GM12878 (cell line): ENCODE measurements around the gene MOCOS.

ENCODE experiments used
- BACH1 ChIP-seq: fragments of 450-650 bp; IDR thresholded peaks from 2 replicates; pipeline ENCODE4 v1.6.1; 2017; ENCODE audit warnings: mild to moderate bottlenecking, borderline replicate concordance
- CHD4 ChIP-seq: fragments of 200-600 bp; sonication (generic); IDR thresholded peaks from 2 replicates; pipeline ENCODE4 v1.6.1; 2016; ENCODE audit warnings: mild to moderate bottlenecking
- CREB1 ChIP-seq: IDR thresholded peaks from 2 replicates; pipeline ENCODE4 v1.6.1; 2012; ENCODE audit warnings: low read depth, mild to moderate bottlenecking, inconsistent platforms
- JUND ChIP-seq: IDR thresholded peaks from 2 replicates; pipeline ENCODE4 v1.6.1; 2012; ENCODE audit warnings: low read depth, mild to moderate bottlenecking, low read length, improper control_type of control experiment, moderate library complexity
- LARP7 ChIP-seq: fragments of 450-650 bp; IDR thresholded peaks from 2 replicates; pipeline ENCODE4 v1.6.1; 2017; ENCODE audit warnings: mild to moderate bottlenecking
- MTA3 ChIP-seq: IDR thresholded peaks from 2 replicates; pipeline ENCODE4 v1.6.1; 2012; ENCODE audit warnings: low read length, inconsistent platforms, borderline replicate concordance
- POLR2A ChIP-seq: IDR thresholded peaks from 2 replicates; pipeline ENCODE4 v1.6.1; 2011; ENCODE audit warnings: low read depth, mild to moderate bottlenecking, low read length
- POLR2AphosphoS5 ChIP-seq: IDR thresholded peaks from 2 replicates; pipeline ENCODE4 v1.6.1; 2011; ENCODE audit warnings: mild to moderate bottlenecking, low read length, inconsistent platforms
- SIN3A ChIP-seq: IDR thresholded peaks from 2 replicates; pipeline ENCODE4 v1.6.1; 2012; ENCODE audit warnings: low read depth, low read length, improper control_type of control experiment
- ZNF274 ChIP-seq: IDR thresholded peaks from one replicate; pipeline ENCODE4 v1.8.0; 2011; ENCODE audit not compliant: insufficient read length, insufficient read depth
- ZNF622 ChIP-seq: fragments of 450-650 bp; IDR thresholded peaks from 2 replicates; pipeline ENCODE4 v1.6.1; 2017; ENCODE audit warnings: mild to moderate bottlenecking, inconsistent platforms
- TF ChIP-seq, protein P1 (sequence below), 3 experiments: IDR thresholded peaks in 2 of 3; conservative IDR thresholded peaks in 1 of 3; 2 replicates each; pipeline ENCODE4 v1.5.1; 2011; ENCODE audit warnings: low read depth in 3 of 3, low read length in 3 of 3, mild to moderate bottlenecking in 3 of 3, control low read depth in 2 of 3, moderate library complexity in 2 of 3, inconsistent platforms in 1 of 3, mixed read lengths in 1 of 3; ENCODE audit not compliant: control insufficient read depth in 2 of 3, insufficient read depth in 1 of 3; ENCODE audit errors: extremely low read depth in 1 of 3
- TF ChIP-seq, protein P2 (sequence below): IDR thresholded peaks from 2 replicates; pipeline ENCODE4 v1.6.1; 2012; ENCODE audit warnings: low read depth, low read length, improper control_type of control experiment
- TF ChIP-seq, protein P3 (sequence below): IDR thresholded peaks from 2 replicates; pipeline ENCODE4 v1.6.1; 2012; ENCODE audit warnings: low read depth, low read length, improper control_type of control experiment

DNA sequence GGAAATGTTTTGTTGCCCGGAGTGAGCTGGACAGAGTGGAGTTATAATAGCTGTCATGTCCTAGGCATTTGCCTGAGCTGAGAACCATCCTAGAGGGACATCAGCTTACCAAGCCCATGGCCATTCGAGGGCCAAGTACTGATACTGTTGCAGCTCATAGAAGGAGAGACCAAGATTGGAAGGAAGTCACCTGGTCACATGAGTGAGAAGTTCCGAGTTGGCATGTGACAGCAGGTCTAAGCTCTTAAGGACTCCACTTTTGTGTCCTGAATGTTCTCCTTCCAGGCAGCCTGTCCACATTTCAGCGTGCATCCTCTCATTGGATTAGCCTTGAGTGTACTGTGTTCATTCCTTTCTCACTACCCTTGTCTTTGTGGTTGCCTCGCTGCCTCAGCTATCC lies 114.6 kb downstream of the MOCOS start:
- no peak for TF ChIP-seq SIN3A
- TF ChIP-seq ZNF274 = no peak
- TF ChIP-seq POLR2A = no peak
- TF ChIP-seq, protein P1, sequence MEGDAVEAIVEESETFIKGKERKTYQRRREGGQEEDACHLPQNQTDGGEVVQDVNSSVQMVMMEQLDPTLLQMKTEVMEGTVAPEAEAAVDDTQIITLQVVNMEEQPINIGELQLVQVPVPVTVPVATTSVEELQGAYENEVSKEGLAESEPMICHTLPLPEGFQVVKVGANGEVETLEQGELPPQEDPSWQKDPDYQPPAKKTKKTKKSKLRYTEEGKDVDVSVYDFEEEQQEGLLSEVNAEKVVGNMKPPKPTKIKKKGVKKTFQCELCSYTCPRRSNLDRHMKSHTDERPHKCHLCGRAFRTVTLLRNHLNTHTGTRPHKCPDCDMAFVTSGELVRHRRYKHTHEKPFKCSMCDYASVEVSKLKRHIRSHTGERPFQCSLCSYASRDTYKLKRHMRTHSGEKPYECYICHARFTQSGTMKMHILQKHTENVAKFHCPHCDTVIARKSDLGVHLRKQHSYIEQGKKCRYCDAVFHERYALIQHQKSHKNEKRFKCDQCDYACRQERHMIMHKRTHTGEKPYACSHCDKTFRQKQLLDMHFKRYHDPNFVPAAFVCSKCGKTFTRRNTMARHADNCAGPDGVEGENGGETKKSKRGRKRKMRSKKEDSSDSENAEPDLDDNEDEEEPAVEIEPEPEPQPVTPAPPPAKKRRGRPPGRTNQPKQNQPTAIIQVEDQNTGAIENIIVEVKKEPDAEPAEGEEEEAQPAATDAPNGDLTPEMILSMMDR (IDR thresholded peaks at IDR 0.05 in 2 of 3, conservative IDR thresholded peaks at IDR 0.05 in 1 of 3; ENCODE audit: control insufficient read depth in 2 of 3, extremely low read depth in 1 of 3, insufficient read depth in 1 of 3, low read depth in 3 of 3, low read length in 3 of 3) = no peak
- TF ChIP-seq, protein P2, sequence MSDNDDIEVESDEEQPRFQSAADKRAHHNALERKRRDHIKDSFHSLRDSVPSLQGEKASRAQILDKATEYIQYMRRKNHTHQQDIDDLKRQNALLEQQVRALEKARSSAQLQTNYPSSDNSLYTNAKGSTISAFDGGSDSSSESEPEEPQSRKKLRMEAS = no peak
- no peak for TF ChIP-seq JUND
- TF ChIP-seq BACH1 = no peak
- TF ChIP-seq CREB1 = no peak
- no peak for TF ChIP-seq POLR2AphosphoS5
- TF ChIP-seq MTA3 = no peak
- no peak for TF ChIP-seq ZNF622
- no peak for TF ChIP-seq LARP7
- TF ChIP-seq, protein P3, sequence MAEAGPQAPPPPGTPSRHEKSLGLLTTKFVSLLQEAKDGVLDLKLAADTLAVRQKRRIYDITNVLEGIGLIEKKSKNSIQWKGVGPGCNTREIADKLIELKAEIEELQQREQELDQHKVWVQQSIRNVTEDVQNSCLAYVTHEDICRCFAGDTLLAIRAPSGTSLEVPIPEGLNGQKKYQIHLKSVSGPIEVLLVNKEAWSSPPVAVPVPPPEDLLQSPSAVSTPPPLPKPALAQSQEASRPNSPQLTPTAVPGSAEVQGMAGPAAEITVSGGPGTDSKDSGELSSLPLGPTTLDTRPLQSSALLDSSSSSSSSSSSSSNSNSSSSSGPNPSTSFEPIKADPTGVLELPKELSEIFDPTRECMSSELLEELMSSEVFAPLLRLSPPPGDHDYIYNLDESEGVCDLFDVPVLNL = no peak
- no peak for TF ChIP-seq CHD4
